Endothelial cell (in vitro differentiated cells): Measurements from ENCODE around the gene MACROD2. TPM values are rescaled to one million over a fixed set of nuclear protein-coding genes. Genes with fewer than 3 reads are reported as not detected.

ENCODE experiments used
- DNase-seq: peaks from one replicate; pipeline ENCODE4 v3.0.0; 2021; ENCODE audit warnings: low spot score
- H3K27ac Mint-ChIP-seq: one replicate; pipeline ENCODE4 v1.8.0; 2021; ENCODE audit warnings: mixed read lengths, inconsistent platforms; ENCODE audit not compliant: unreplicated experiment
- H3K27me3 Mint-ChIP-seq: one replicate; pipeline ENCODE4 v1.8.0; 2021; ENCODE audit warnings: mild to moderate bottlenecking, moderate library complexity, mixed read lengths, inconsistent platforms; ENCODE audit not compliant: unreplicated experiment
- H3K36me3 Mint-ChIP-seq: one replicate; pipeline ENCODE4 v1.8.0; 2021; ENCODE audit warnings: mild to moderate bottlenecking, low read depth, mixed read lengths, inconsistent platforms; ENCODE audit not compliant: unreplicated experiment
- H3K4me1 Mint-ChIP-seq: one replicate; pipeline ENCODE4 v1.8.0; 2021; ENCODE audit warnings: mild to moderate bottlenecking, mixed read lengths, inconsistent platforms; ENCODE audit not compliant: unreplicated experiment
- H3K4me3 Mint-ChIP-seq: one replicate; pipeline ENCODE4 v1.8.0; 2021; ENCODE audit warnings: mild to moderate bottlenecking, mixed read lengths, inconsistent platforms; ENCODE audit not compliant: unreplicated experiment
- H3K9me3 Mint-ChIP-seq: one replicate; pipeline ENCODE4 v1.8.0; 2021; ENCODE audit warnings: mixed read lengths, inconsistent platforms; ENCODE audit not compliant: unreplicated experiment
- total RNA-seq: library from RNA; stranded (reverse); fragmentation: NEBNext Ultra II Directional; extraction: Animal tissue kit (Norgen Biotek cat#: 25700); gene quantifications from one replicate; pipeline ENCODE4 v1.2.1, GENCODE V29; 2021; ENCODE audit not compliant: unreplicated experiment
- TF ChIP-seq, protein P1 (sequence below): fragments of 200-600 bp; sonication (generic); IDR thresholded peaks from one replicate; pipeline ENCODE4 v1.5.0; 2021; ENCODE audit warnings: antibody characterized with exemption; ENCODE audit not compliant: unreplicated experiment

Gene MACROD2
- total RNA-seq, 1 donor from 2014 or later = 6.4 TPM

DNA sequence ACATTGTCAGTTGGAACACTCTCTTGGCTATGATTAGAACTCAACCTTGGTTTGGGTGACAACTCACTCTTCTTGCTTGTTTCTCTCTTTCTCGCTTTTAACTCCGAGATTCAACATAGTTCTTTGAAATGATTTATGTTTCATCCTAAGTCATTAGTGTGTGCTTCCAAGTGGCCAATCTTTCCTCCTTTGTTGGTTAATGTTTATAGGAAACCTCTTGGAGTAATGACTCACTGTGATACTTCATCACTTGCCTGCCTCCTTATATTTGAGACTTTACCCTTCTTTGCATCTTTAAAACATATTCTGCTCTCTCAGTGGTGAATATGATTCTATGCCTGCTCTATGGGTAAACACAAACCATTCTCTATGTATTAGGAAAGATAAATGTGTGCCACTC, 621.8 kb downstream of the MACROD2 start:
- H3K4me1 Mint-ChIP-seq = no peaks in the 10 kb centered on the region
- no peak overlapping the region for H3K27ac Mint-ChIP-seq

DNA sequence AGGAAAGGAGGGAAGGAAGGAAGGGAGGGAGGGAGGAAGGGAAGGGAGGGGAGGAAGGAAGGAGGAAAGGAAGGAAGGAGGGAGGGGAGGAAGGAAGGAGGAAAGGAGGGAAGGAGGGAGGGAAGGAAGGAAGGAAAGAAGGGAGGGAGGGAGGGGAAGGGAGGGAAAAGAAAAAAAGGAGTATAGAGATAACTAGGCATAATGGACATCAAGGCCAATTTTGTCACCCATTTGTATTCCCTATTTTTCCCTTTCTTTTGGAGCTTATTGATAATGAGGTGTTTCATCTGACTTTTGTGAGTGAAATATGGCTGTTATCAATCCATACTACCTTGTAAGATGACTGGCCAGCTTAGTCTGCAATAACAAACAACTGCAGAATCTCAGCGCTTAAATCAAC, 624.1 kb downstream of the MACROD2 start:
- H3K9me3 Mint-ChIP-seq = no peaks in the 10 kb centered on the region
- no peaks in the 10 kb centered on the region for H3K36me3 Mint-ChIP-seq
- no peak for DNase-seq
- TF ChIP-seq, protein P1, sequence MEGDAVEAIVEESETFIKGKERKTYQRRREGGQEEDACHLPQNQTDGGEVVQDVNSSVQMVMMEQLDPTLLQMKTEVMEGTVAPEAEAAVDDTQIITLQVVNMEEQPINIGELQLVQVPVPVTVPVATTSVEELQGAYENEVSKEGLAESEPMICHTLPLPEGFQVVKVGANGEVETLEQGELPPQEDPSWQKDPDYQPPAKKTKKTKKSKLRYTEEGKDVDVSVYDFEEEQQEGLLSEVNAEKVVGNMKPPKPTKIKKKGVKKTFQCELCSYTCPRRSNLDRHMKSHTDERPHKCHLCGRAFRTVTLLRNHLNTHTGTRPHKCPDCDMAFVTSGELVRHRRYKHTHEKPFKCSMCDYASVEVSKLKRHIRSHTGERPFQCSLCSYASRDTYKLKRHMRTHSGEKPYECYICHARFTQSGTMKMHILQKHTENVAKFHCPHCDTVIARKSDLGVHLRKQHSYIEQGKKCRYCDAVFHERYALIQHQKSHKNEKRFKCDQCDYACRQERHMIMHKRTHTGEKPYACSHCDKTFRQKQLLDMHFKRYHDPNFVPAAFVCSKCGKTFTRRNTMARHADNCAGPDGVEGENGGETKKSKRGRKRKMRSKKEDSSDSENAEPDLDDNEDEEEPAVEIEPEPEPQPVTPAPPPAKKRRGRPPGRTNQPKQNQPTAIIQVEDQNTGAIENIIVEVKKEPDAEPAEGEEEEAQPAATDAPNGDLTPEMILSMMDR = no peak
- H3K4me1 Mint-ChIP-seq = no peaks in the 10 kb centered on the region
- H3K4me3 Mint-ChIP-seq = no peak overlapping the region
- H3K27me3 Mint-ChIP-seq = no peaks in the 10 kb centered on the region
- H3K27ac Mint-ChIP-seq = no peak overlapping the region

More for the DNA sequence above, 621.8 kb downstream of the MACROD2 start:
- Mint-ChIP-seq H3K36me3 (no peaks in the 10 kb centered on the region), H3K4me3 (no peak overlapping the region), H3K27me3 (no peaks in the 10 kb centered on the region), H3K9me3 (no peaks in the 10 kb centered on the region)
- no peak for DNase-seq
- TF ChIP-seq, protein P1 = no peak

- Mint-ChIP-seq H3K27me3 (no peaks in the 10 kb centered on the region), H3K9me3 (no peaks in the 10 kb centered on the region), H3K4me3 (no peak overlapping the region), H3K4me1 (no peaks in the 10 kb centered on the region), H3K27ac (no peak overlapping the region), H3K36me3 (no peaks in the 10 kb centered on the region)
- no peak for DNase-seq
- TF ChIP-seq, protein P1 = no peak
These were observed 627.5 kb downstream of the MACROD2 start for GRCh38 chr20:14622796-14623195.

GRCh38 chr20:14631011-14631410, 635.7 kb downstream of the MACROD2 start:
- Mint-ChIP-seq H3K4me3 (no peak overlapping the region), H3K4me1 (no peaks in the 10 kb centered on the region), H3K9me3 (no peaks in the 10 kb centered on the region), H3K36me3 (no peaks in the 10 kb centered on the region), H3K27ac (no peak overlapping the region), H3K27me3 (no peaks in the 10 kb centered on the region)
- DNase-seq = no peak
- TF ChIP-seq, protein P1 = no peak

DNA sequence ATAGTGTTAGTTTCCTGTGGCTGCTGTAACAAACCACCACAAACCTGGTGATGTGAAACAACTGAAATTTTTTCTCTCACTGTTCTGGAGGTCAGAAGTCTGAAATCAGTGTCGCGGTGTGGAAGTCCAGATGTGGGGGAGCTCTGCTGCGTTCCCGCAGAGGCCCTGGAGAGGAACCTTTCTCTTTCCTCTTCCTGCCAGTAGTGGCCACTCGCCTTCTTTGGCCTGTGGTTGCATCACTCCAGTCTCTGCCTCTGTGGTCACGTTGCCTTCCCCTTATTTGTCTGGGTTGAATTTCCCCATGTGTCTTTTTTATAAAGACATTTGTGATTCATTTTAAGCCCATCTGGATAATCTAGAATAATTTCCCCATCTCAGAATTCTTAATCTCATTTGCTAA, 637.6 kb downstream of the MACROD2 start:
- no peak for DNase-seq
- Mint-ChIP-seq H3K4me3 (no peak overlapping the region), H3K4me1 (no peaks in the 10 kb centered on the region), H3K27ac (no peak overlapping the region), H3K9me3 (no peaks in the 10 kb centered on the region), H3K36me3 (no peaks in the 10 kb centered on the region), H3K27me3 (no peaks in the 10 kb centered on the region)
- TF ChIP-seq, protein P1 = no peak
